Right ventricle myocardium superior (tissue), 1 donor: ENCODE data around the gene TRIM52. TPM values are rescaled to one million over a fixed set of nuclear protein-coding genes. Genes with fewer than 3 reads are reported as not detected.

Experiments used
- ATAC-seq: fragments of 200-7000 bp; cut with Tn5 transposase; one replicate; pipeline ENCODE4 v1.9.1; 2020; ENCODE audit warnings: mild to moderate bottlenecking; ENCODE audit not compliant: poor library complexity
- DNase-seq: peaks from one replicate; pipeline ENCODE4 v3.0.0-alpha.2; 2020
- intact Hi-C: fragments of 100-400 bp; cut with DNase I; formaldehyde crosslinking; loops from one replicate; pipeline ENCODE4 v1.11.2; 2022
- total RNA-seq: library from RNA; stranded (reverse); fragmentation: NEBNext Ultra II Directional; extraction: Animal tissue kit (Norgen Biotek cat#: 25700); gene quantifications from one replicate; pipeline ENCODE4 v1.2.1, GENCODE V29; 2021
- donor health status: DM: no; HTN: yes; CAD: no; lungs with severe emphysema.

The TRIM52 gene
- total RNA-seq, 1 donor from 2014 or later = 9.3 TPM

DNA sequence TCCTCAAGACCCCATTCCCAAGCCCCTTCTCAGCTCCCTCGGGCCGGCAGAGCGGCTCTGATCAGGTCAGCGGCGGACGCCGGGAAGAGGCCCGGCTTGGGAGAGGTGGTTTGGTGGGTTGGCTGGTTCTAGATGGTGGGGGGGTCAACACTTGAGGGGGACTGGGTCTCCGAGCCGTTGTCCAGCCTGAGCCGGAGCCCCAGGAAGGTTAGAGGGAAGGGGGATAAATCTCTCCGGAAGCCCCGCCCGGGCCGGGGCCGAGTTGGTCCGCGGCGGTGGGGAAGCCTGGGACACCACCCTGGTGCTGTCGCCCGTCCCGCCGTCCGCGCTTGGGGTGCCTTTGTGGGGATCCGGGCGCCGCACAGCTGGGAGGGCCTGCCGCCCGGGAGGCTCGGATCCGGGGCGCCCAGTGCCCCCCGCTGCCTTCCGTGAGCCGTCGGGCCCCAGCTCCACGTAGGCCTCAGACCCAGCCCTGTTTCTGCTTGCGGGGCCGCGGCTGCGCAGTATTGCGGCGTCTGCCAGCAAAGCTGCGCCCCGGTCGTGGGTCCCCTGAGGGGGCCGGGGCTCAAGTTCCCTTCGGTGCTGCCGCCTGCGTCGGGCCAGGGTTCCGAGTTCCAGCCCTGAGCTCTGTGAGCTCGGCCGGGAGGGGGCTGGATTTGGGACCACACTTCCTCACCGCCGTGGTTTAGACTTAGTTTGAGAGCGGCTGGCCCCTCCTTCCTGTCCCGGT lies 542 bp upstream of the TRIM52 start:
- ATAC-seq = peak; percentile 80
- intact Hi-C loops = loop anchor here (2.0 kb wide), 1 partner anchor 75 kb away; no protein-coding TSS in a partner anchor
- DNase-seq = peak; percentile 88

DNA sequence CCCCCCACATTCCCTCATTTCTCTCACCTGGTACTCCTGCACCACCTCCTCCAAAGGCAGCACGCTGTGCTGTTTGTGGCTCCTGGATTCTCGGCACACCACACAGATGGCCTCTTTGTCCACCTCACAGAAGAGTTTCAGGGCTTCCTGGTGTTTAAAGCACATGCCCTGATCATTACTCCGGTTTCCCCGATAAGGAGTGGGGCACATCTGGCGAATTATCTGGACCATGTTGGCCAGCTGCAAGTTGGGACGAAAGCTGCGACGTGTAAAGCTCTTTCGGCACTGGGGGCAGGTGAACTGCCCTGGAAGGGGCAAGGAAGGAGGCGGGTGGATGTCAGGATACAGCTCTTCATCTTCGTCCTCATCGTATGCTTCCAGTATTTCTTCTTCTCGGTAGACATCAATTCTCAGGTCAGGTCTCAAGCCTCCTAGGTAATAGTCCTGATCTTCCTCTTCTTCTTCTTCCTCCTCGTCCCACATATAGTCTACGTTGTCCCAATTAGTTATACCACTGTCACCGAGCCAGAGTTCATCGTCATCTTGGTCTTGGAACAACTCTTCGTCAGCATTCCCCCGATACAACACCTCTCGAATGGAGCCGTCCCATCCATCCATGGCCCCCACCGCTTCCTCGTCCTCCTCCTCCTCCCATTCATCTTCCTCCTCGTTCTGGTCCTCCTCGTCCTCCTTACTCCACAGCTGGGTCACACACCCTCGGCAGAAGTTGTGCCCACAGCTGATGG lies 796 bp downstream of the TRIM52 start:
- intact Hi-C loops = no loop called here
- DNase-seq (no peak), ATAC-seq (no peak)

DNA sequence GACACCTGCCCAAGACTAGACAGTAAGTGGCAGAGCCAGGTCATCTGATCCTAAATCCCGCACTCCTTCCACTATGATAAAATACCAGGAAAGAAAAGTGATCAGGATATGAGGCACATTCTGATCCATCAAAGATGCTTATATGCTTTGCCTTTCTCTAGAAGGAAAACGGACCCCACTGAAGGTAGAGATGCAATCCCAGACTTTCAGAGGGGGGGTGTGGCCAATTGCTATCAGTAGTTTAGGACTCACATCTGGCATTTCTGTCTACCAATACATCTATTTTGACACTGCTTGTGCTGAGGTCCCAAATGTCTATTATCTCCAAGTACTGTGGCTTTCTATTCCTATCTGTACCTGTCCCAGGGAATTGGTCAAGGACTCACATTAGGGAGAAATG lies 1.7 kb downstream of the TRIM52 start:
- intact Hi-C loops = no loop called here
- DNase-seq = no peak
- ATAC-seq = no peak

DNA sequence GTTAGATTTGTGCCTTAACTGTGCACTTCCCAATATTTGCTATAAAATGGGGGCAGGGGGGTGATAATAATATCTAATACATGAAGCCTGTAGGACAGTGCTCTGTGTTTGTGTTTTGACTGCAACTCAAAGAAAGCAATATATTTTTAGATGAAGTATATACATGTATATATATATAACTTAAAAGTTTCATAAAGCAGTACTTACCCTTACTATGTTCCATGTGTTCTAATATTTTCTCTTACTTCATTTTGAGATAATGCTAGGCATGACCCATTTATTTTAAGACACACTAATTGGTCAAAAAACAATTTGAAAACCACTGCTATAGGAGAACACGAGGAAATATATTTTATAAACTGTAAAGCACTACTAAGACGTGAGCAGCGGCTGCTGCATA lies 2.4 kb downstream of the TRIM52 start:
- no peak for ATAC-seq
- no peak for DNase-seq
- intact Hi-C loops = no loop called here

DNA sequence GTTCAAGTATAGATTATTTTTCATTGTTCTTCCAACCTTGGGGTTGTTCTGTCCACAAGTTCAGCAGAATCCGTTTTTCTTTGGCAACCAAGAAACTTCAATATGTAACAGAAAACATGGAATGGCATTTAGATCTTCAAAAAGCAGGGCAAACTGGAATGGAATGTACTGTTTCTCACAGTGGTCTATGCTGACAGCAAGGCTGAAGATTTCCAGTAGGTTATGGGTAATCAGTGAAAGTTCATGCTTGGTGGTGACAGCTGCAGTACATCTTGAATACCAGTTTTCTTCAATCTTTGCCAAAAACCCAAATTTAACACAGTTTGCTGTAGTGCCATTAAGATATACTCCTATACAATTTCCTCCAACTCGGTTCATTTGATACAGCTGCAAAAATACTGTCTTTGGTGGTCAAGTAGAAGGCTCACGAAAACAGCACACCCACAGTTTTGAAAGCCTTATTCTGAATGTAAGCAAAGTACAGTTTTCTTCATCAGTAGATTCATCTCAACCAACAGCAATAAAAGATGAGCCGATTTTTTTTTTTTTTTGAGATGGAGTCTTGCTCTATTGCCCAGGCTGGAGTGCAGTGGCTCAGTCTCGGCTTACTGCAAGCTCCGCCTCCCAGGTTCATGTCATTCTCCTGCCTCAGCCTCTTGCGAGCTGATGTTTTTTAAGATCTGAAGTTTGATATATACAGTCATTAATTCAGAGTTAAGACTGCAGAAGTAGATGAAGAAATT lies 4.9 kb downstream of the TRIM52 start:
- no peak for DNase-seq
- intact Hi-C loops = no loop called here
- ATAC-seq = no peak

DNA sequence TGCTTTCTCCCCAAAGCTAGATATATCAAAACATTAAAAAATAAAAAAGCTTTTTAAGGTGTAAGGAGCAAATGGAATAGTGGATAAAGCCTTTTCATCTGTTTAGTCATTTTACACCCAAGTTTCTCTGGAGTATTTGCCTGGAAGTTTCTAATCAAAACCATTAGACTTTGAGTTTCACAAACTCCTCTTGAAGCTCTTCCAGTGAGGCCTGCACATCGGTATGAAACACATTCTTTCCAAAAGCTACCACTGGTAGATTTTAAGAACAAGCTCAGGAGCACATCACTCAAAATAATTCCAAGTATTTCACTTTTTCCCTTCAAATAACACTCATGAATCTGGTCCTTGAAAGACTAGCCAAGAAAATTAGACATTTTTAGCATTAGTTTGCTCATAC lies 5.7 kb downstream of the TRIM52 start:
- no peak for ATAC-seq
- intact Hi-C loops = no loop called here
- DNase-seq = no peak

DNA sequence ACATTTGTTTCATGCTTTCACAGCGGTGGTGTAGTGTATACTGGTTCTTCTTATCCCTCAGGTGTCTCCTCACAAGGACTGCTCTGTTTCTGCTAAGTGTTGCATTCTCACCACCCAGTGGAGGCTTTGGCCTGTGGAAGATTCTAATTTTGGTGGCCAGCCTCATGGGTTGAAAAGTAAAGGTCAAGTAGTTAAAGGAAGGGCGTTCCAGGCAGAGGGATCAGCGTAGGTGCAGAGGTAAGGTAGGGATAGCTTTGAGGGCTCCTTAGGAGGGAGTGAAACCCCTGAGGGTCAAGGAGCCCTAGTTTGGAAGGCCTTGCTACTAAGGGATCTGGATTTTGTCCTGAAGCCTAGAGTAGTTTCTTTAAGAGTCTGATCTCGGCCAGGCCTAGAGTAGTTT lies 12.7 kb downstream of the TRIM52 start:
- intact Hi-C loops = no loop called here
- ATAC-seq (no peak), DNase-seq (no peak)

DNA sequence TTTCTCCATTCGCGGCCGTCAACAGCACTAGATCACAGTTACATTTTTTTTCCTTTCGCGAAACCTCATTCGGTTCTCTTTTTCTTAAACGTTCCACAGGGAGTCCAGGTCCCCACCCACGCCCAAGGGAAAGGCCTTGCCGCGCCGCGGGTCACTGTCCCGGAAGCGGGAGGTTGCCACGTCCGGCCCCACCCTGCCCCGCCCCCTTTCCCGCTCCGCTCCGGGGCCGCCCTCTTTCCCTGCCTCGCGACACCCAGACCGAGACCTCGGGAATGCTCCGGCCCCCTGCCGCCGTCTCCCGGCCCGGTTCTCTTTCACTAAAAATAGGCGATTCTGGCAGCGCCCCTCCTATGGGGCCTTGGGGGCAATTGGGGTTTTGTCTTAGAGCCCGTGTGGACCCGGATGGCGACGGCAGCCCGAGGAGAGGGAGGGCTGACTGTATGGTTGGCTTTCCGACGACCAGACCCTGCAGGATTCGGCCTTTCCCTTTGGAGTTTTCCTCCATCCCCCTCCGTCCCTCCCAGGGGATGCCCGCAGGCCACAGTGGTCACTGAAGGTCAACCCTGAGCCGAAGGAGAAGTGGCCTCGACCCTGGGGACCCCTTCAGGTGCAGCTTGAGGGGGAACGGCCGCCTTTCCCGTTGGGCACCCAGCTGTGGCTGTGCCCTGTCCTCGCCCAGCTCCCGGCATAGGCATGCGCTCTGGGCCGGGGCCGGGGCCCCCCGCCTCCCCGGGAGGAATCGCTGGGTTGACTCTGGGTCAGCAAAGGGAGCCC lies 14.5 kb downstream of the TRIM52 start:
- DNase-seq = peak; percentile 95
- intact Hi-C loops = no loop called here
- peak; percentile 86 for ATAC-seq

DNA sequence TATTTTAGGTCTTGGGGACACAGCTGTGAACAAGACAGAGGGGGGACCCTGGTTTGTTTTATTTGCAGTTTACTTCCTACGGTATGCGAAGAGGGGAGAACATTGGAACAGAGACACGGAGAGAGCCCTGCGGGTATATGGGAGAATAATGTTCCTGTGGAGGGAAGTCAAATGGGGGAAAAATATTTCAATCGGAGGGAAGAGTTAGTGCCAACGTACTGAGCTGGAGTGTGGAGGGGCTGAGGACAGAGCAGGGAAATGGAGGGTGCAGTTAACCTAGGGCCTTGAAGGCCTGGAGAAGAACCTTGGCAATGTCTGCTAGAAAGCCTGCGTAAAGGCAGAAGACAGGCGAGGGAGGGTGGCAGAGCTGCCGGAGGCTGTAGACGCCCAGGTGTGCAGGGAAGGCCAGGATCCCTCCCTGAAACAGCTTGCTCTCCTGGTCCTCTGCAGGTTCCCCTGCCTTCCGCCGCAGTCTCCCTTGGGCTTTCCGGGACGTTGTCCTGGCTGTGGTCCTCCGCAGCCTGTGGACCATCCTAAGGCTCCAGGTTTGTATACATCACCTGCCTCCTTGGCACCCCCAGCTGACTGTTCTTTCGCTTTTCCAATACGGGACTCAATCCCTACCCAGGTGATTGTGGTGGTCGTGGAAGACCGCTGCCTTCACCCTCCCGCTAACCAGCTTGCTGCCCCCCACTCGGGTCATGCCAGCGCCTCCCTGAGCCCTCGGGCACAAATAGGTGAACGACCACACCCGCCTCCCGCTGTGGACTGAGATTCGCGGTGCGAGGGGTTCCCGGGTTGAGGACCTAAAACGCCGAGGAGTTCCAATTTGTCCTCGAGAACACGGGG lies 15.3 kb downstream of the TRIM52 start:
- no peak for ATAC-seq
- intact Hi-C loops = no loop called here
- DNase-seq = no peak

DNA sequence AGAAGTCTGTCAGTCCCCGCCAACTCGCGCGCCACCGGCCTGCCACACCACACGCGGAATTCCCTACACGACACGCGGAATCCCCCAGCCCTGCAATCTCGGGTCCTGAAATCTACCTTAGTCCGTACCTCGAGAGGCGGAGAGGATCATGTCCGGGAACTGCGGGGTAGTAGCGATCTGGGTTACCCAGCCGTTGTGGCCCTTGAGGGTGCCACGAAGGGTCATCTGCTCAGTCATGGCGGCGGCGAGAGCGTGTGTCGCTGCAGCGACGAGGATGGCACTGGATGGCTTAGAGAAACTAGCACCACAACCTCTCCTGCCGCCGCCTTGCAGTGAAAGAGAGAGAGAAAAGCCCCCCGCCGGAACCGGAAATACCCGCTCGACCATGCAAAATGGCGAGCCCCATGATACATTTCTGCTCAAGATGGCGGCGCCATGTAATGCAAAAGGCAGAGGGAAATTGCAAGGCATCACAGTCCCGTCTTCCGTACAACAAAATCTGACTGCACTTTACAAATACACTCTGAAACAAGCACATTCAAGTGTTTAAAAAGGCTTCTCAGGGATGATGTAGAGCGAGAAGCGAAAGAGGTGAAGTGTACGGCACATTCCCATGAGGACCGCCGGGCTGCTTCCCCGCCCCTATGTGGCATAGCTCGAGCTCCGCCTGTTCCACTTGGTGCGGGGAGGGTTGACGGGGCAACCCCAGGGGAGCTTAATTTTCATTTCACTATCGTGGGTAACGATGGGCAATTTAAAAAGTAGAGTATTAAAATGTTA lies 17.2 kb downstream of the TRIM52 start, which contains the start of gene RACK1:
RACK1 (minus strand) TSS at position 343 of the 780 bp plus-strand sequence; CDS start at position 237, 106 bp downstream.
- DNase-seq = peak; percentile 93
- intact Hi-C loops = loop anchor here (2.0 kb wide), 1 partner anchor 19 kb away; no protein-coding TSS in a partner anchor

DNA sequence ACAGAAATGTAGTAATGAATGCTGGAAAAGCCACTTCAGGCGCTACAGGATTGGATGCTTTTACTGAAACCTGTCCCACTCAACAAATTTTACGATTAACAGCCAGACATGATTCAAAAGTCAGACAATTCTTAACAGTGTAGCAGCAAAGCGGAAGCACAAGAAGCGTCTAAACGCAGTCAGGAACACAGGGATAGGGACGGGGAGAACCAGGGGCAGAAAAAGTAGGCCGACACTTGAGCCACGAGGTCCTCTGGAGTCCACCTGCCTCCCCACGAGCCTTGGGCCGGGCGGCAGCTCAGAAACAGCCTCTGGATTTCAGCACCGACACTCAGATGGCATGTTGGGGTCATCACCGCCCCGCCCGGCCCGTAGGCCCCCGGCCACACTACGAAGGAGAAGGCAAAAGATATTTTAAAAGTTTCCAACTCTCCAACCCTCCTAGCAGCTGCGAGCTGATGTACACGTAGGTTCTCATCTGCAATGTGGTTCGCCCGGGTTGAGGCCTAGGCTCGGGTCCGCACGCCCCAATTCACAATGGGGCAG lies 17.9 kb downstream of the TRIM52 start:
- peak; percentile 0 for ATAC-seq
- intact Hi-C loops = loop anchor here (2.0 kb wide), 1 partner anchor 18 kb away; no protein-coding TSS in a partner anchor
- no peak for DNase-seq

More for the DNA sequence above, 17.2 kb downstream of the TRIM52 start, which contains the start of gene RACK1:
- peak; percentile 74 for ATAC-seq

DNA sequence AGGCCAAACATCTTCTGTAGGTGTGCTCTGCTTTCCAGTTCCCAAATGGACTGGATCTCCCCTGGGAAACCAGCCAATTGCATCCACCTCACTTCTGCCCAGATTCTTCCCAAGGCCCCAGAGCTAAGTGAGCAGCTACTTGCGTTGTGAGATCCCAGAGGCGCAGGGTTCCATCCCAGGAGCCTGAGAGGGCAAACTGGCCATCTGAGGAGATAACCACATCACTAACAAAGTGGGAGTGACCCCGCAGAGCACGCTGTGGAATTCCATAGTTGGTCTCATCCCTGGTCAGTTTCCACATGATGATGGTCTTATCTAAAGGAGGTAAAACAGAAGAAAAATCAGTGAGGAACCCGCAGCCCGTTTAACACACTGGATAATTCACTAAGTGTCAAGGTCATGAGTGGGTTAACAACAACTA lies 18.9 kb downstream of the TRIM52 start:
- no peak for ATAC-seq
- intact Hi-C loops = loop anchor here (2.0 kb wide), 1 partner anchor 17 kb away; no protein-coding TSS in a partner anchor
- no peak for DNase-seq

DNA sequence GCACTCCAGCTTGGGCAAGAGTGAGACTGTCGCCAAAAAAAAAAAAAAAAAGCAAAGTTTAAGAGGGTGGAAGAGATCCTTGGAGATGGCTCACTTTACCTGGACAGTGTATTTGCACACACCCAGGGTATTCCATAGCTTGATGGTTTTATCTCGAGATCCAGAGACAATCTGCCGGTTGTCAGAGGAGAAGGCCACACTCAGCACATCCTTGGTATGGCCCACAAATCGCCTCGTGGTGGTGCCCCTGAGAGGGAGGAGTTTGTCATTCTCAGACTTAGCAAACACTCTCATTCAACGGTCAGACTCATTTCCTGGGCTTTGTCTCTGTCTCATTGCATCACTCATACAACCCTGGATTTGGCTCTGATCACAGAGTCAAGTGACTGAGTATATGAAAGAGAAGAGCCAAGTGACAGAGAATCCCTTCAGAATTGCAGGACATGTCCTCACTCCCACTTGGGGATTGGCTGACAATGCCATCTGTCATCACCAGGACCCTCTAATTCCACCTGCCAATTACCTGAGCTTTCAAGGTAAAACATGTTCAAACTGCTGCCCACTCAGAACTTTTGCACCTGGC lies 19.5 kb downstream of the TRIM52 start:
- intact Hi-C loops = no loop called here
- ATAC-seq (no peak), DNase-seq (no peak)

DNA sequence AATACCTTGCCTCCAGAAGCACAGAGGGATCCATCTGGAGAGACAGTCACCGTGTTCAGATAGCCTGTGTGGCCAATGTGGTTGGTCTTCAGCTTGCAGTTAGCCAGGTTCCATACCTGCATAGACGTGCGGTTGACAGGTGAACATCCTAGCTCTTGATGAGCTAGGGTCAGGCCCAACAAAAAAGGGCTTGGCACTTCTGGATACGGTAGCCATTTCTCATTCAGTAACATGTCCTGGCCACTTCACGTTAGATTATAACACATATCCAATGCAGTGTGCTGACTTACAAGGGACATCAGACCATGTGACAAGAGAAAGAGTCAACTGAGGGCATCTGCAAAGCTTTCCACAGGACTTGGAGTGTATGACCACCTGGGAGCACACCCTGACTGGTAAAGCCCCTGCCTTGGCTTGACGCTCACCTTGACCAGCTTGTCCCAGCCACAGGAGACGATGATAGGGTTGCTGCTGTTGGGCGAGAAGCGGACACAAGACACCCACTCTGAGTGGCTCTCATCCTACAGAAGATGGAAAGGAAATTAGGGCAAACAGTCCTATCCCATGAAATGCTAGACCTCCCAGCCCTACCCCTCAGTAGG lies 21.8 kb downstream of the TRIM52 start:
- DNase-seq (no peak), ATAC-seq (no peak)
- intact Hi-C loops = no loop called here

DNA sequence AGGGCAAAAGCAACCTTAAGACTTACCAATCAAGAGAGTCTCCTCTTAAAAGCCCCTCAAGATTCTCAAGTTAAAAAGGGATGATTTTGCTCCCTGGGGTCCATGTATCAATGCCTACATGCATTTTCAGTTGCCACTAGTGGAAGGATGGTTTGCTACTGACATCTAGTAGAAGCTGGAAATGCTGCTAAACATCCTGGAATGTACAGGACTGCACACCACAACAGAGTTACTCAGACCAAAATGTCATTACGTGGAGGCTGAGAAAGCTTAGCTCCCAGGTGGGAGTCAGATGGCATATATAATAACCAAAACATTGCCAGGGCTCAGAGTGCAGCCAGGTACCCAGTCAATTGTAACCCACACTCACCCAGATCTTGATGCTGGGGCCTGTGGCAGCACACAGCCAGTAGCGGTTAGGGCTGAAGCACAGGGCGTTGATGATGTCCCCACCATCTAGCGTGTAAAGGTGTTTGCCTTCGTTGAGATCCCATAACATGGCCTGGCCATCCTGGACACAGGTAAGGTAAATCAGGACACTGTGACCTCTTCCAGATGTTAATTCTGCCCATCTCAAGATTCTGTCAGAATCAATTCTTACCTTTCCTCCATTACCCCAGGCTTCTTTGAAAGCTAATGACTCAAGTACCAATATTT lies 23.1 kb downstream of the TRIM52 start:
- intact Hi-C loops = no loop called here
- ATAC-seq = no peak
- no peak for DNase-seq
